Neural progenitor cell (in vitro differentiated cells): ENCODE measurements around the gene PUS10.

Experiments
- EZH2 ChIP-seq: fragments of 200-600 bp; sonication (generic); IDR thresholded peaks from 2 replicates; pipeline ENCODE4 v1.6.1; 2017; ENCODE audit warnings: antibody characterized with exemption, mild to moderate bottlenecking, moderate library complexity
- EZH2phosphoT487 ChIP-seq: fragments of 200-600 bp; sonication (generic); IDR thresholded peaks from 2 replicates; pipeline ENCODE4 v1.6.1; 2017; ENCODE audit warnings: antibody characterized with exemption
- TF ChIP-seq, protein P1 (sequence below): fragments of 200-600 bp; sonication (generic); IDR thresholded peaks from 2 replicates; pipeline ENCODE4 v1.5.1; 2017; ENCODE audit warnings: antibody characterized with exemption, mild to moderate bottlenecking

DNA sequence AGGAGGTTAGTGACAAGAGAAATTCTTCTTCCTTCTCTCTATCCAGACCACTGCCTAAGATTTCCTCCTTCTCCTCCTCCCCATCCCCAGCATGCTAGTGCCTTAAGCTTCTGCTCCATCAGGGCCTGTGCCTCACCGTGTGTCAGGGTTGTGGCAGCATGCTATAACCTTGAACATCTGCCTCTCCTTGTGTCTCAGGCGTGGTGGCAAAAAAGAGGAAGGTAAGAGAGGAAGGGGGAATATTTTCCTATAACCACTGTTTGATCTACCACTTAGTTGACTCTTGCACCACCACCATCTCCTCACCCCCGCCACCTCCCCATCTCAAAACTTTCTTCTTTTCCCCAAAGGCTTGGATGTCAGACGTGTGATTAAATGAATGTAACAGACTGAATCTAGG, 38.8 kb downstream of the PUS10 start:
- TF ChIP-seq EZH2phosphoT487 (no peak), EZH2 (no peak)
- TF ChIP-seq, protein P1, sequence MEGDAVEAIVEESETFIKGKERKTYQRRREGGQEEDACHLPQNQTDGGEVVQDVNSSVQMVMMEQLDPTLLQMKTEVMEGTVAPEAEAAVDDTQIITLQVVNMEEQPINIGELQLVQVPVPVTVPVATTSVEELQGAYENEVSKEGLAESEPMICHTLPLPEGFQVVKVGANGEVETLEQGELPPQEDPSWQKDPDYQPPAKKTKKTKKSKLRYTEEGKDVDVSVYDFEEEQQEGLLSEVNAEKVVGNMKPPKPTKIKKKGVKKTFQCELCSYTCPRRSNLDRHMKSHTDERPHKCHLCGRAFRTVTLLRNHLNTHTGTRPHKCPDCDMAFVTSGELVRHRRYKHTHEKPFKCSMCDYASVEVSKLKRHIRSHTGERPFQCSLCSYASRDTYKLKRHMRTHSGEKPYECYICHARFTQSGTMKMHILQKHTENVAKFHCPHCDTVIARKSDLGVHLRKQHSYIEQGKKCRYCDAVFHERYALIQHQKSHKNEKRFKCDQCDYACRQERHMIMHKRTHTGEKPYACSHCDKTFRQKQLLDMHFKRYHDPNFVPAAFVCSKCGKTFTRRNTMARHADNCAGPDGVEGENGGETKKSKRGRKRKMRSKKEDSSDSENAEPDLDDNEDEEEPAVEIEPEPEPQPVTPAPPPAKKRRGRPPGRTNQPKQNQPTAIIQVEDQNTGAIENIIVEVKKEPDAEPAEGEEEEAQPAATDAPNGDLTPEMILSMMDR: no peak
